Medulla oblongata (tissue), 1 donor: Measurements from ENCODE around the gene TMA7.
"Not testable (repeated sequence)": the region's sequence is repeated elsewhere in the genome, so short reads cannot be mapped to it uniquely, and the experiment has no call there.

Source experiments
- DNase-seq: peaks from one replicate; pipeline ENCODE4 v3.0.0-alpha.2; 2015; ENCODE audit errors: extremely low spot score

The TMA7 gene

GRCh38 chr3:48435774-48436476 is 4.1 kb upstream of the TMA7 start:
- peak; percentile 95 for DNase-seq

DNA sequence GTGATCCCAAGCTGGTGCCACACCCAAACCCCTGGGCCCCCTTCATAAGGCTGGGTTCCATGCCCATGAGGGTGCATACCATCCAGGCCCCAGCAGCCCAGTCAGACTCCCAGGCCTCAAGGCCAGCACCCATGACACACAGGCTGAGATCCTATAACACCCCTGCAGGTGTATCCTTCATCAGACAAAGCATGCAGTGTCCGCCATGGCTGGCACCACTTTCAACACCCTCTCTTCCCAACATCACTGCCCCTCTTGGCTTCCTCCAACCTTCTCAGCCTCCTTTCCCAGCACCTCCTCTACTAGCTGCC is 3.6 kb upstream of the TMA7 start:
- DNase-seq, result no peak

- no peak for DNase-seq
These were observed 3.2 kb upstream of the TMA7 start for GRCh38 chr3:48436855-48437254.

- no peak for DNase-seq
These were observed 2.2 kb upstream of the TMA7 start for GRCh38 chr3:48437812-48438211.

DNA sequence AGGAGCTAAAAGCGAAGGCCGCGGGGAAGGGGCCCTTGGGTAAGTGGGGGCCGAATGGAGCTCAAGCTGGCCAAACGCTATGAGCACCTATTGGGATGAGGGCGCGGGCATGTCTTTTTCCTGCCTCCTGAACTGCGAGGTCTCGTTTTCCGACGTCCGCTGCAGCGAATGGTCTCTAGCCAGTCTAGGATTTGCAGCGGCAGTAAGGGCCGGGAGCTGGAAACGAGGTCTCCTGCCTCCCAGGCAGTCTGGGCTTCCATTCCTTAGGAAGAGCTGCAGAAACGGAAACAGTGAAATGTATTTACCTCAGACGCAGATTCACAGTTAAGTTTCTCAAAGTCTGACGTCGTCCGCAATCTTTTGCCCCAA is 517 bp downstream of the TMA7 start:
- DNase-seq, result no peak

- DNase-seq, result no peak
These were observed 1.9 kb downstream of the TMA7 start for GRCh38 chr3:48441940-48442339.

- DNase-seq, result no peak
These were observed 5.3 kb downstream of the TMA7 start for GRCh38 chr3:48445277-48445882.

- DNase-seq, result no peak
These were observed 6.0 kb downstream of the TMA7 start for GRCh38 chr3:48446043-48446424.

DNA sequence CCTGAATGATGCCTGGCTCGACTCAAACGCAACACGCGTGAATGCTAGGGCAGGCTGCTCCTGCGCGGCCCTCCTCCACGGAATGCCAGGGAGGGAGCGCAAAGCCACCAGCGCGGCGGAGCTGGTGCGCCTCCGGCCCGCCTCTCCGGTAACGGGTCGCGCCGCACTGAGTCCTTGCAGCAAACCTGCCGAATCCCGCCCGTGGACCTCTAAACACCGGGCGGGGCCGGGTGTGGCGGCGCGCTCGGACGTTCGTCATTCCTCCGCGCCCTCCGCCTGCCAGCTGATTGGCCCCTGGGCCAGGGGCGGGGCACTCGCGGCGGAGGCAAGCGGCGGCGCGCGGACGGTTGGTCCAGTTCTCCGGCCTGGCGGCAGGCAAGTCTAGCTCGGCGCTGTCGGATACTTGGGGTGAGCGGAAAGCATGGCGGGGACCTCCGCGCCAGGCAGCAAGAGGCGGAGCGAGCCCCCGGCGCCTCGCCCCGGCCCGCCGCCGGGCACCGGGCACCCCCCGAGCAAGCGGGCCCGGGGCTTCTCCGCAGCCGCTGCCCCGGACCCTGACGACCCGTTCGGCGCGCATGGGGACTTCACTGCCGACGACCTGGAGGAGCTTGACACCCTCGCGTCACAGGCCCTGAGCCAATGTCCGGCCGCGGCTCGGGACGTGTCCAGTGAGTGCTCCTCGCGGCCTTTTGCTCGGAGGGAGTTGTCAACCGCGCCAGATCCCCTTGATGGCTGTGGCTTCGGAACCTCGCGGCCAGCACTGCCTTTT is 6.6 kb downstream of the TMA7 start, which contains the start of gene ATRIP:
Gene ATRIP, plus strand, starts transcription at position 313 of the 769 bp plus-strand sequence. Its CDS starts 109 bp downstream, at position 422.
- peak; percentile 91 for DNase-seq

DNA sequence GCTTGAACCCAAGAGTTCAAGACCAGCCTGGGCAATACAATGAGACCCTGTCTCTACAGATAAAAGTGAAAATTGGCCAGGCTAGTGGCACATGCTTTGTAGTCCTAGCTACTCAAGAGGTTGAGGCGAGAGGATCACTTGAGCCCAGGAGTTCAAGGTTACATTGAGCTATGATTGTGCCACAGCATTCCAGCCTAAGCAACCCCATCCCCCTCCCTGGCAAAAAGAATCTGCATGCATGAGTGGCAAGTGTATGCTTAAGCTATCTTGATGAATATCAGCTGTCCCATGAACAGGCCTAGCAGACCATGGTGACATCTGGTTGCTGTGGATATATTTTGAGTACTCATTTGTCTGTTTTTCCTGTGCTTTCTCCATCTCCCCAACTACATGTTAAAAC is 11.2 kb downstream of the TMA7 start:
- DNase-seq, result no peak

DNA sequence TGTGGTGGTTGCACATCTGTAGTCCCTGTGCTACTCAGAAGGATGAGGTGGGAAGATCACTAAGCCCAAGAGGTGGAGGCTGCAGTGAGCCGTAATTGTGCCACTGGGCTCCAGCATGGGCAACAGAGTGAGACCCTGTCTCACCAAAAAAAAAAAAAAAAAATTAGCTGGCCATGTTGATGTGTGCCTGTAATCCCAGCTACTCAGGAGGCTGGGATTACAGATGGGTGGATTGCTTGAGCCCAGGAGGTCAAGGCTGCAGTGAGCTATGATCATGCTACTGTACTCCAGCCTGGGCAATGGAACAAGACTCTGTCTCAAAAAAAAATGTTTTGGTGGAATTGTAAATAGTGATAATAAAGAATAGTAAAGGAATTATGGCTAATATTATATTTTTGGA is 16.4 kb downstream of the TMA7 start:
- DNase-seq, result no peak

- no peak for DNase-seq
These were observed 19.3 kb downstream of the TMA7 start for GRCh38 chr3:48459331-48459730.

DNA sequence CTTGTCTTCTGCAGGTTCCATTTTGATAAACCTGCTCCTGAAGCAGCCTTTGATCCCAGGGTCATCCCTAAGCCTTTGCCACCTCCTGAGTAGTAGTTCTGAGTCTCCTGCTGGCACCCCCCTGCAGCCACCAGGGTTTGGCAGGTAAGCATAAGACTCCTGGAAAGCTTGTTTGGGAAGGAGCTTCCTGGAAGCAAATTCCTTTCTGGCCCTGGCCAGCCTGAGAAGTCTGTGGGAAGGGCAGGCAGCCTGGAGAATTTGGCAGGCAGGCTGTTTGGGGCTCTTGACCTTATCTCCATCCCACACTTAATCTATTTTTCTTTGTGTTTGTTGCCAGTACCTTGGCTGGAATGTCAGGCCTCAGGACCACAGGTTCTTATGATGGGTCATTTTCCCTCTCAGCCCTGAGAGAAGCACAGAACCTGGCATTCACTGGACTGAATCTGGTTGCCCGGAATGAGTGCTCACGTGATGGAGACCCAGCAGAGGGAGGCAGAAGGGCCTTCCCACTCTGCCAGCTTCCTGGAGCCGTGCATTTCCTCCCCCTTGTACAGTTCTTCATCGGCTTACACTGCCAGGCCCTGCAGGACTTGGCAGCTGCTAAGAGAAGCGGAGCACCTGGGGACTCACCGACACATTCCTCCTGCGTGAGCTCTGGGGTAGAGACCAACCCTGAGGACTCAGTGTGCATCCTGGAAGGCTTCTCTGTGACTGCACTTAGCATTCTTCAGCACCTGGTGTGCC is 19.9 kb downstream of the TMA7 start:
- DNase-seq, result no peak

- no peak for DNase-seq
These were observed 20.5 kb downstream of the TMA7 start for GRCh38 chr3:48460517-48460902.

GRCh38 chr3:48461767-48462166 is 21.7 kb downstream of the TMA7 start:
- not testable (repeated sequence) for DNase-seq

- DNase-seq, result no peak
These were observed 23.6 kb downstream of the TMA7 start for GRCh38 chr3:48463703-48464102.

GRCh38 chr3:48464713-48465221 is 24.7 kb downstream of the TMA7 start:
- DNase-seq, result no peak

- DNase-seq, result no peak
These were observed 25.1 kb downstream of the TMA7 start for GRCh38 chr3:48465237-48465530.

DNA sequence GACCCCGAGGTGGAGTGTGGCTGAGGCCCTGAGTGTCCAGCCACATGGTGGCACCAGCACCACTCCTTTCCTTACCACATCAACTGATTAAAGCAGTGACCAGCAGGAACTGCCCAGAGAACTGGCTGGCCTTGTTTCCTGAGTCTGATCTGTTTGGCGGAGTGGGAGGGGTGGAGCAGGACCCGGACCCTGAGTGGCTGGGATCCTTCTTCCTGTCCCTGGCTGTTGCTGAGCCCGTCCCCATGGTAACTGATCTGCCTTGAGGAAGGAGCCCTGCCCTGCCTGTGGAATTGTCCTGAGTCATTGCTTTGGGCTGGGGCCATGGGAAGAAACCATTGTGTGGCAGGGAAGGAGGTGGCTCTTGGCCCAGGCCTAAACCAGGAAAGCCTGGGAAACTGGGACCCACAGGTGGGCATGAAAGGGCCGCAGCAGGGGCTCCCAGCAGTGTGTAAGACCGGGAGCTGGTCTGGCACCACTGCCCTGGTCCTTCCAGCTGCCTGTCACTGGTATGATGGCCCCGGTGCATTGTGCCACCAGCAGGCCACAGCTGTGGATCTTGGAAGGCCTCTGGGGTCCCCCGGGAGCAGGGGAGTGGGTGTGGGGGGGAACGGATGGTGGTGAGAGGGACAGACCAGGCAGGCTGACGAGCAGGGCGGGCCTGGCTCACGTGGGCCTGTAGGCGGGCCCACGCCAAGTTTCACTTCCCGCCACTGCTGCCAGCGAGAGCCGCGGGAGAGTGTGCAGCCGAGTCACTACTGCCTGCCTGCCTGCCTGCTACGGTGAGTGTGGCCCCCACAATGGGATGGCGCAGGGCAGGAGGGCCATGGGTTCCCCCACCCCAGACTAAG is 25.7 kb downstream of the TMA7 start:
- peak; percentile 100 for DNase-seq

DNA sequence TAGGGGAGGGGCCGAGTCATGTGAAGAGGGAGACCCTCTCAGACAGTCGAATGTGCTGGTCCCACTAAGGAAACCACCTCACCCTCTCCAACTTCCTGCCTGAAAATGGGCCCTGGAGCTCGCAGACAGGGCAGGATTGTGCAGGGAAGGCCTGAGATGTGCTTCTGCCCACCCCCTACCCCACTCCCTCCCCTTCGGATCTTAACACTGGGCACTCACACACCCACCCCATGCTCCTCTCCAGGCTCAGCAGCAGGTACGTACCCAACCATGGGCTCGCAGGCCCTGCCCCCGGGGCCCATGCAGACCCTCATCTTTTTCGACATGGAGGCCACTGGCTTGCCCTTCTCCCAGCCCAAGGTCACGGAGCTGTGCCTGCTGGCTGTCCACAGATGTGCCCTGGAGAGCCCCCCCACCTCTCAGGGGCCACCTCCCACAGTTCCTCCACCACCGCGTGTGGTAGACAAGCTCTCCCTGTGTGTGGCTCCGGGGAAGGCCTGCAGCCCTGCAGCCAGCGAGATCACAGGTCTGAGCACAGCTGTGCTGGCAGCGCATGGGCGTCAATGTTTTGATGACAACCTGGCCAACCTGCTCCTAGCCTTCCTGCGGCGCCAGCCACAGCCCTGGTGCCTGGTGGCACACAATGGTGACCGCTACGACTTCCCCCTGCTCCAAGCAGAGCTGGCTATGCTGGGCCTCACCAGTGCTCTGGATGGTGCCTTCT is 26.5 kb downstream of the TMA7 start:
- no peak for DNase-seq

DNA sequence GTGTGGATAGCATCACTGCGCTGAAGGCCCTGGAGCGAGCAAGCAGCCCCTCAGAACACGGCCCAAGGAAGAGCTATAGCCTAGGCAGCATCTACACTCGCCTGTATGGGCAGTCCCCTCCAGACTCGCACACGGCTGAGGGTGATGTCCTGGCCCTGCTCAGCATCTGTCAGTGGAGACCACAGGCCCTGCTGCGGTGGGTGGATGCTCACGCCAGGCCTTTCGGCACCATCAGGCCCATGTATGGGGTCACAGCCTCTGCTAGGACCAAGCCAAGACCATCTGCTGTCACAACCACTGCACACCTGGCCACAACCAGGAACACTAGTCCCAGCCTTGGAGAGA is 27.0 kb downstream of the TMA7 start:
- DNase-seq, result no peak
